CD4-positive, alpha-beta T cell (primary cell): ENCODE data around the gene PLS3. TPM values are rescaled to one million over a fixed set of nuclear protein-coding genes. Genes with fewer than 3 reads are reported as not detected.

Source experiments
- ATAC-seq: fragments of 200-7000 bp; cut with Tn5 transposase; one replicate; pipeline ENCODE4 v1.10.0; 2022; ENCODE audit warnings: mild to moderate bottlenecking; ENCODE audit not compliant: poor library complexity
- CTCF ChIA-PET: fragments of 350-600 bp; sonication (Branson Sonifier 250); formaldehyde crosslinking; loops from one replicate; lab custom pipeline; 2021; ENCODE audit warnings: antibody characterized with exemption, inconsistent platforms; lab: Charles Lee
- POLR2A ChIA-PET: fragments of 350-600 bp; sonication (Branson Sonifier 250); formaldehyde crosslinking; loops from one replicate; lab custom pipeline; 2021; ENCODE audit warnings: antibody characterized with exemption, inconsistent platforms; lab: Charles Lee
- DNase-seq, 14 experiments: peaks; one replicate each; pipeline ENCODE4 v3.0.0-alpha.2; 2013 to 2020; ENCODE audit warnings: mixed read lengths in 2 of 14
- H3K27ac ChIP-seq, 2 donors: one replicate each; pipeline versions ENCODE4 v1.5.1 to v1.7.0; 2013; ENCODE audit warnings: low read length in 2 of 2, low read depth in 1 of 2, mild to moderate bottlenecking in 1 of 2
- H3K27me3 ChIP-seq, 2 experiments: 1 replicate in 1 of 2; 2 replicates in 1 of 2; pipeline versions ENCODE4 v1.6.1 to v1.7.0; 2013; ENCODE audit warnings: low read length in 2 of 2, control low read depth in 1 of 2, mild to moderate bottlenecking in 1 of 2, moderate library complexity in 1 of 2; ENCODE audit not compliant: insufficient read depth in 2 of 2, control insufficient read depth in 1 of 2
- H3K36me3 ChIP-seq: one replicate; pipeline ENCODE4 v1.6.1; 2013; ENCODE audit warnings: low read length, control low read depth; ENCODE audit not compliant: insufficient read depth
- H3K4me1 ChIP-seq: one replicate; pipeline ENCODE4 v1.6.1; 2013; ENCODE audit warnings: low read length, control low read depth; ENCODE audit not compliant: insufficient read depth
- H3K4me3 ChIP-seq: one replicate; pipeline ENCODE4 v1.5.1; 2013; ENCODE audit warnings: mild to moderate bottlenecking, low read length, moderate library complexity
- H3K9me3 ChIP-seq, 2 experiments: 1 replicate in 1 of 2; 2 replicates in 1 of 2; pipeline versions ENCODE4 v1.6.1 to v1.7.0; 2013; ENCODE audit warnings: low read length in 2 of 2, mild to moderate bottlenecking in 2 of 2, control low read depth in 1 of 2, moderate library complexity in 1 of 2; ENCODE audit not compliant: control insufficient read depth in 1 of 2, insufficient read depth in 1 of 2
- H3K27ac Mint-ChIP-seq: one replicate; pipeline ENCODE4 v1.8.0; 2020; ENCODE audit warnings: mixed read lengths
- H3K27me3 Mint-ChIP-seq: one replicate; pipeline ENCODE4 v1.8.0; 2021; ENCODE audit warnings: mixed read lengths
- H3K36me3 Mint-ChIP-seq: one replicate; pipeline ENCODE4 v1.8.0; 2021; ENCODE audit warnings: low read depth, mixed read lengths
- H3K4me1 Mint-ChIP-seq: one replicate; pipeline ENCODE4 v1.8.0; 2021; ENCODE audit warnings: low read depth, mixed read lengths
- H3K4me3 Mint-ChIP-seq: one replicate; pipeline ENCODE4 v1.8.0; 2020; ENCODE audit warnings: mild to moderate bottlenecking, mixed read lengths
- H3K9me3 Mint-ChIP-seq: one replicate; pipeline ENCODE4 v1.8.0; 2020; ENCODE audit warnings: mixed read lengths
- intact Hi-C, 2 experiments: fragments of 100-400 bp; cut with DNase I in 1 of 2; cut with micrococcal nuclease in 1 of 2; formaldehyde crosslinking; loops; one replicate each; pipeline versions ENCODE4 v1.15.1 to v1.9.0; 2023 to 2025; cut with DNase I, micrococcal nuclease
- total RNA-seq, 174 experiments: library from RNA in 2 of 174; stranded (reverse) in 2 of 174; gene quantifications; one replicate each; pipeline ENCODE4 v1.2.3 and lab custom pipeline; 2021 to 2026
- TF ChIP-seq, protein P1 (sequence below): fragments of 200-600 bp; IDR thresholded peaks from one replicate; pipeline ENCODE4 v1.8.0; 2022; ENCODE audit warnings: antibody characterized with exemption, mild to moderate bottlenecking

The PLS3 gene
- total RNA-seq, 2 experiments from 2014 or later = 0.45 TPM; not detected in 1

DNA sequence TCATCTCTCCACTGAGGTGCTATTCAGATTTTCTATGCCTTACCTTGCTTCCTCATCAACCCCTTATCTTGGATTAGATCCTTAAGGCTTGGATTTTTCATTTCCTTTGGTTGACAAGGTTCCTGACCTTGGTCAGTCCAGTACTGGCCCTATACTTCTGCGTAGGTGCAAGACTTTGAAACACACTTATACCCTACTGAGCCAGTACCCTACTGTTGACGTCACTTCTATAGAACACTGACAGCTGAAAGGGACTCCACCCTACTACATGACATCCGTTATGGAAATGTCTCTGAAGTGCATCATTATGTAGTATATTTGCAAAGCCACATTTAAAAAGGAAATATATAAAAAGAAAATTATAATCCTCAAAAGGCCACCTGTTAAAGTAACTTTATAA, 12.0 kb upstream of the PLS3 start:
- no peaks in the 10 kb centered on the region for H3K4me1 Mint-ChIP-seq
- H3K27me3 ChIP-seq = no peaks in the 10 kb centered on the region
- H3K27ac ChIP-seq = no peak overlapping the region
- H3K4me3 ChIP-seq = no peak overlapping the region
- H3K4me3 Mint-ChIP-seq = no peak overlapping the region
- no peak for ATAC-seq
- intact Hi-C loops = no loop called here
- H3K36me3 ChIP-seq = no peaks in the 10 kb centered on the region
- no peaks in the 10 kb centered on the region for H3K27me3 Mint-ChIP-seq
- H3K36me3 Mint-ChIP-seq = no peaks in the 10 kb centered on the region
- POLR2A ChIA-PET = no interaction called here
- CTCF ChIA-PET = no interaction called here
- no peak for DNase-seq
- H3K27ac Mint-ChIP-seq = no peak overlapping the region
- no peaks in the 10 kb centered on the region for H3K9me3 ChIP-seq
- H3K9me3 Mint-ChIP-seq = no peaks in the 10 kb centered on the region
- no peaks in the 10 kb centered on the region for H3K4me1 ChIP-seq
- TF ChIP-seq, protein P1, sequence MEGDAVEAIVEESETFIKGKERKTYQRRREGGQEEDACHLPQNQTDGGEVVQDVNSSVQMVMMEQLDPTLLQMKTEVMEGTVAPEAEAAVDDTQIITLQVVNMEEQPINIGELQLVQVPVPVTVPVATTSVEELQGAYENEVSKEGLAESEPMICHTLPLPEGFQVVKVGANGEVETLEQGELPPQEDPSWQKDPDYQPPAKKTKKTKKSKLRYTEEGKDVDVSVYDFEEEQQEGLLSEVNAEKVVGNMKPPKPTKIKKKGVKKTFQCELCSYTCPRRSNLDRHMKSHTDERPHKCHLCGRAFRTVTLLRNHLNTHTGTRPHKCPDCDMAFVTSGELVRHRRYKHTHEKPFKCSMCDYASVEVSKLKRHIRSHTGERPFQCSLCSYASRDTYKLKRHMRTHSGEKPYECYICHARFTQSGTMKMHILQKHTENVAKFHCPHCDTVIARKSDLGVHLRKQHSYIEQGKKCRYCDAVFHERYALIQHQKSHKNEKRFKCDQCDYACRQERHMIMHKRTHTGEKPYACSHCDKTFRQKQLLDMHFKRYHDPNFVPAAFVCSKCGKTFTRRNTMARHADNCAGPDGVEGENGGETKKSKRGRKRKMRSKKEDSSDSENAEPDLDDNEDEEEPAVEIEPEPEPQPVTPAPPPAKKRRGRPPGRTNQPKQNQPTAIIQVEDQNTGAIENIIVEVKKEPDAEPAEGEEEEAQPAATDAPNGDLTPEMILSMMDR = no peak

DNA sequence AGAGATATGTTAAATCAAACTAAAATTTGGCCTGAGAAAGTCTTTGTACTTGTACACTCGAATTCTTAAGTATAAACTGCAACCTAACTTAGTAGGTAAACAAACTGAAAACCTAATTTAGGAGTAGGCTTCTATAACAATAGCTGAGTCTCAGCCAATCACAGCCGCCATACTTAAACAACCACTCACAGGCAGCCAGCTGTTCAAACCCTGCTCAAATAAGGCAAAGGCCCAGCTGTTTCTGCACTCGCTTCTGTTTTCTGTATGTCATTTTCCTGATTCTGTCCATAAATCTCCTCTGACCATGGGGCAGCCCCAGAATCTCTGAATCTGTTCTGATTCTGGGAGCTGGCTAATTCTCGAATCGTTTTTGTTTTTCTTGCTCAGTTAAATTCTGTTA, 7.8 kb upstream of the PLS3 start:
- H3K4me1 Mint-ChIP-seq = no peaks in the 10 kb centered on the region
- no peaks in the 10 kb centered on the region for H3K36me3 ChIP-seq
- H3K27me3 ChIP-seq = peaks cover 0 to 3% of the 10 kb centered on the region in 2 experiments
- intact Hi-C loops = no loop called here
- no peak overlapping the region for H3K27ac ChIP-seq
- H3K4me3 Mint-ChIP-seq = no peak overlapping the region
- TF ChIP-seq, protein P1 = no peak
- CTCF ChIA-PET = no interaction called here
- no peak overlapping the region for H3K4me3 ChIP-seq
- DNase-seq (no peak), ATAC-seq (no peak)
- H3K27ac Mint-ChIP-seq = no peak overlapping the region
- no peaks in the 10 kb centered on the region for H3K27me3 Mint-ChIP-seq
- POLR2A ChIA-PET = no interaction called here
- H3K9me3 ChIP-seq = no peaks in the 10 kb centered on the region
- H3K36me3 Mint-ChIP-seq = no peaks in the 10 kb centered on the region
- H3K9me3 Mint-ChIP-seq = no peaks in the 10 kb centered on the region
- no peaks in the 10 kb centered on the region for H3K4me1 ChIP-seq

DNA sequence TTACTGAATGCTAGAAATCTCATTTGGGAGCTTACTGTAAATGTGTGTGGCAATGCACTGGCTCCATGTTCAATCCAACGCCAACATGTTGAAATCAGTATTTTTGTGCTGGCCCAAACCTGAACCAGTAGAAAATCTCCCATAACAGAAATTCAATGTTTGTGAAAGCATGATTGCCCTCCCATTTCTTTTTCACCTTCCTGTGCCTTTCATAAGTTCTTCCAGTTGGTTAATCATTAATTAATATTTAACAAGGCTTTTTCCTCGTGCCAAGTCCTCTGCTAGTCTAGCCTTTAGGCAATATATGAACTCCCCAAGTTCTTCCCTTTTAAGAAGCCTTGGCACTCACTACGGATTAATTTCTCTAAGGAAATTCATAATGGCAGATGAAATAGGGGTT, 1.3 kb upstream of the PLS3 start:
- POLR2A ChIA-PET = no interaction called here
- Mint-ChIP-seq H3K27ac (no peak overlapping the region), H3K9me3 (no peaks in the 10 kb centered on the region), H3K4me3 (no peak overlapping the region), H3K27me3 (peaks cover 10% of the 10 kb centered on the region), H3K4me1 (no peaks in the 10 kb centered on the region), H3K36me3 (no peaks in the 10 kb centered on the region)
- no peaks in the 10 kb centered on the region for H3K36me3 ChIP-seq
- CTCF ChIA-PET = no interaction called here
- TF ChIP-seq, protein P1 = no peak
- H3K4me3 ChIP-seq = no peak overlapping the region
- peaks cover 0 to 6% of the 10 kb centered on the region in 2 experiments for H3K9me3 ChIP-seq
- H3K27ac ChIP-seq = no peak overlapping the region
- intact Hi-C loops = no loop called here
- DNase-seq = no peak
- H3K27me3 ChIP-seq = peaks cover 9 to 28% of the 10 kb centered on the region in 2 experiments
- no peak for ATAC-seq
- peaks cover 5% of the 10 kb centered on the region for H3K4me1 ChIP-seq
